HPDE6-E6E7 (cell line): ENCODE measurements around the gene PLCG2.
A peak's percentile ranks its signal among the peaks of the same experiment; 100 is the strongest.

ENCODE experiments used
- DNase-seq: peaks from one replicate; pipeline ENCODE4 v3.0.0; 2011; ENCODE audit warnings: missing footprints; ENCODE audit errors: extremely low spot score

PLCG2 gene

GRCh38 chr16:81843683-81844082 lies 64.6 kb downstream of the PLCG2 start:
- DNase-seq, result no peak

- no peak for DNase-seq
Observed at GRCh38 chr16:81846105-81846504, 67.0 kb downstream of the PLCG2 start.

GRCh38 chr16:81848306-81848853 lies 69.3 kb downstream of the PLCG2 start:
- no peak for DNase-seq

- DNase-seq, result no peak
Observed at GRCh38 chr16:81850197-81850944, 71.3 kb downstream of the PLCG2 start.

- no peak for DNase-seq
Observed at GRCh38 chr16:81852347-81852746, 73.3 kb downstream of the PLCG2 start.

GRCh38 chr16:81855552-81856153 lies 76.6 kb downstream of the PLCG2 start:
- no peak for DNase-seq

GRCh38 chr16:81860287-81861266 lies 81.5 kb downstream of the PLCG2 start:
- DNase-seq, result no peak

- DNase-seq, result peak; percentile 57
Observed at GRCh38 chr16:81861503-81861902, 82.4 kb downstream of the PLCG2 start.

GRCh38 chr16:81861915-81862314 lies 82.8 kb downstream of the PLCG2 start:
- DNase-seq, result no peak

- DNase-seq, result no peak
Observed at GRCh38 chr16:81863630-81864352, 84.7 kb downstream of the PLCG2 start.

GRCh38 chr16:81864646-81865382 lies 85.7 kb downstream of the PLCG2 start:
- DNase-seq, result no peak

GRCh38 chr16:81866820-81867440 lies 87.8 kb downstream of the PLCG2 start:
- DNase-seq, result no peak

GRCh38 chr16:81868057-81868748 lies 89.1 kb downstream of the PLCG2 start:
- DNase-seq, result no peak

GRCh38 chr16:81869326-81869725 lies 90.2 kb downstream of the PLCG2 start:
- DNase-seq, result no peak

- DNase-seq, result no peak
Observed at GRCh38 chr16:81873206-81873605, 94.1 kb downstream of the PLCG2 start.

- DNase-seq, result peak; percentile 64
Observed at GRCh38 chr16:81873843-81874752, 95.0 kb downstream of the PLCG2 start.

- DNase-seq, result no peak
Observed at GRCh38 chr16:81875461-81875860, 96.4 kb downstream of the PLCG2 start.

GRCh38 chr16:81876273-81876900 lies 97.3 kb downstream of the PLCG2 start:
- no peak for DNase-seq
